Kidney (tissue), 22 donors: ENCODE results near the gene SCAANT1. TPM values are rescaled to one million over a fixed set of nuclear protein-coding genes. Genes with fewer than 3 reads are reported as not detected.

Experiments used
- DNase-seq, 5 donors: peaks; one replicate each; pipeline ENCODE4 v3.0.0-alpha.2; 2013 to 2020
- FAIRE-seq: peaks from 2 replicates; lab custom pipeline; 2012; peaks lifted over from hg19 to GRCh38; lab: Jason Lieb, UNC
- H3K27ac ChIP-seq, 2 donors: one replicate each; pipeline ENCODE4 v1.7.0; 2013; ENCODE audit warnings: low read depth in 2 of 2, low read length in 2 of 2, inconsistent platforms in 1 of 2
- H3K27me3 ChIP-seq: one replicate; pipeline ENCODE4 v1.7.1; 2013; ENCODE audit warnings: low read length, inconsistent platforms; ENCODE audit not compliant: control insufficient read depth, insufficient read depth
- H3K36me3 ChIP-seq, 3 donors: one replicate each; pipeline versions ENCODE4 v1.7.0 to v1.7.1; 2013; ENCODE audit warnings: low read length in 3 of 3, control low read depth in 1 of 3, inconsistent platforms in 1 of 3; ENCODE audit not compliant: insufficient read depth in 3 of 3, control insufficient read depth in 2 of 3
- H3K4me1 ChIP-seq, 3 donors: one replicate each; pipeline versions ENCODE4 v1.7.0 to v1.7.1; 2013; ENCODE audit warnings: low read length in 3 of 3, inconsistent platforms in 1 of 3, low read depth in 1 of 3; ENCODE audit not compliant: control insufficient read depth in 2 of 3, insufficient read depth in 2 of 3
- H3K4me3 ChIP-seq, 3 donors: one replicate each; pipeline versions ENCODE4 v1.7.0 to v1.8.1; 2013; ENCODE audit warnings: low read length in 3 of 3, control low read depth in 1 of 3, inconsistent platforms in 1 of 3
- H3K9ac ChIP-seq, 3 donors: one replicate each; pipeline versions ENCODE4 v1.7.0 to v1.7.1; 2013; ENCODE audit warnings: low read length in 3 of 3, control low read depth in 1 of 3, inconsistent platforms in 1 of 3
- H3K9me3 ChIP-seq, 3 donors: one replicate each; pipeline versions ENCODE4 v1.7.0 to v1.7.1; 2013; ENCODE audit warnings: low read length in 3 of 3, control low read depth in 1 of 3, inconsistent platforms in 1 of 3; ENCODE audit not compliant: control insufficient read depth in 2 of 3, insufficient read depth in 1 of 3
- CTCF ChIP-seq: IDR thresholded peaks from 3 replicates; pipeline ENCODE4 v1.5.1; 2012; ENCODE audit warnings: mild to moderate bottlenecking, moderate library complexity, borderline replicate concordance; ENCODE audit not compliant: insufficient read depth; ENCODE audit errors: extremely low read depth
- intact Hi-C: fragments of 100-400 bp; cut with DNase I; formaldehyde crosslinking; loops from one replicate; pipeline ENCODE4 v1.11.1; 2022
- long read RNA-seq, 10 donors: library from polyadenylated mRNA in 1 of 10; unstranded in 1 of 10; transcript quantifications; one replicate each; pipeline ENCODE4 v2.0.0 and lab custom pipeline, GENCODE V29; 2021 to 2026
- polyA plus RNA-seq: library from polyadenylated mRNA; stranded (reverse); fragments of 350-450 nt; fragmentation: Illumina TruSeq; extraction: RNeasy Lipid Tissue Mini Kit (QIAGEN cat#74804); gene quantifications from one replicate; pipeline ENCODE4 v1.2.3, GENCODE V29; 2014; ENCODE audit warnings: low read depth, low replicate concordance; ENCODE audit not compliant: insufficient read depth
- total RNA-seq: library from RNA; stranded (reverse); fragmentation: NEBNext Ultra II Directional; extraction: Animal tissue kit (Norgen Biotek cat#: 25700); gene quantifications from one replicate; pipeline ENCODE4 v1.2.1, GENCODE V29; 2021
- donor health status: control.
- donor health status: control.
- donor health status: control.
- donor health status: control.
- donor health status: control.
- donor health status: DM: yes; HTN: yes; CAD: no.
- donor health status: Normal renal cell carcinoma (clear cell type).

Gene SCAANT1
- total RNA-seq (not detected), polyA plus RNA-seq (not detected)
- long read RNA-seq, donor 1 = 0 reads
- long read RNA-seq, donor 2 = 0 reads
- long read RNA-seq, donor 3 = 0 reads
- long read RNA-seq, donor 4 = 0 reads
- long read RNA-seq, donor 5 = 0 reads
- long read RNA-seq, donor 6 = 0 reads
- long read RNA-seq, donor 7 = 0 reads
- long read RNA-seq, donor 8, partial matches to known transcripts = 9 of 9 reads
- long read RNA-seq, donor 8, other reads (novel, unspliced or antisense) = 0 of 9 reads
- long read RNA-seq, donor 9 = 0 reads
- long read RNA-seq, donor 10, partial matches to known transcripts = 7 of 7 reads
- long read RNA-seq, donor 10, other reads (novel, unspliced or antisense) = 0 of 7 reads

GRCh38 chr3:63911873-63912767 is at the start of gene SCAANT1:
TSS of gene SCAANT1 (minus strand) at chr3:63912383.
- Histone ChIP-seq H3K4me1 (peaks cover 0 to 7% (median 0%) of the 10 kb centered on the region in 3 donors), H3K27ac (peak within 1 kb of the TSS; percentile 89 to 90), H3K9me3 (no peaks in the 10 kb centered on the region), H3K27me3 (no peaks in the 10 kb centered on the region), H3K4me3 (peak within 1 kb of the TSS; percentile 73 to 80 (median 73)), H3K9ac (peak within 1 kb of the TSS; percentile 42 to 79 (median 58)), H3K36me3 (peaks cover 0 to 10% (median 3%) of the 10 kb centered on the region in 3 donors)
- no peak for TF ChIP-seq CTCF
- FAIRE-seq = no peak
- DNase-seq = peak; percentile 91 to 97 (median 95)
- intact Hi-C loops = no loop called here

GRCh38 chr3:63961891-63962290 is 49.7 kb upstream of the SCAANT1 start:
- peak; percentile 66 for TF ChIP-seq CTCF
- intact Hi-C loops = no loop called here
- no peaks in the 10 kb centered on the region for H3K9me3 ChIP-seq
- no peak overlapping the region for H3K27ac ChIP-seq
- H3K27me3 ChIP-seq = no peaks in the 10 kb centered on the region
- H3K9ac ChIP-seq = no peak overlapping the region
- H3K4me1 ChIP-seq = peaks cover 0 to 16% (median 6%) of the 10 kb centered on the region in 3 donors
- H3K4me3 ChIP-seq = no peak overlapping the region
- H3K36me3 ChIP-seq = no peaks in the 10 kb centered on the region
- peak in 1 of 5 donors; percentile 63 for DNase-seq
- FAIRE-seq = peak; percentile 95

- no peaks in the 10 kb centered on the region for H3K36me3 ChIP-seq
- no peak overlapping the region for H3K9ac ChIP-seq
- intact Hi-C loops = no loop called here
- FAIRE-seq (no peak), DNase-seq (no peak)
- H3K9me3 ChIP-seq = no peaks in the 10 kb centered on the region
- no peaks in the 10 kb centered on the region for H3K27me3 ChIP-seq
- H3K4me1 ChIP-seq = peaks cover 0 to 25% (median 11%) of the 10 kb centered on the region in 3 donors
- peak overlapping the region in 1 of 2 donors; percentile 33 for H3K27ac ChIP-seq
- peak overlapping the region in 1 of 3 donors; percentile 15 for H3K4me3 ChIP-seq
- TF ChIP-seq CTCF = no peak
Measured at GRCh38 chr3:63960048-63960711, 48.0 kb upstream of the SCAANT1 start.
